Testis (tissue), 2 donors: ENCODE results near the gene CLOCK.

Experiments
- CTCF ChIP-seq, 3 experiments: fragments of 450-650 bp in 2 of 3; fragments of 200-600 bp in 1 of 3; sonication (generic) in 1 of 3; IDR thresholded peaks; one replicate each; pipeline ENCODE4 v1.5.1; 2016 to 2019; ENCODE audit warnings: antibody characterized with exemption in 3 of 3, mild to moderate bottlenecking in 2 of 3, moderate library complexity in 1 of 3
- POLR2A ChIP-seq: fragments of 450-650 bp; IDR thresholded peaks from one replicate; pipeline ENCODE4 v1.6.1; 2017; ENCODE audit warnings: antibody characterized with exemption, mild to moderate bottlenecking, moderate library complexity

GRCh38 chr4:55568905-55569504, 22.3 kb upstream of the CLOCK start:
- TF ChIP-seq CTCF (IDR thresholded peaks at IDR 0.05) (no peak), POLR2A (no peak)
